ENCODE measurements around the gene MX2.
"Not testable (repeated sequence)": the region's sequence is repeated elsewhere in the genome, so short reads cannot be mapped to it uniquely, and the experiment has no call there.

Gene MX2

GRCh38 chr21:41422546-41423304 lies 60.9 kb downstream of the MX2 start:
- TF ChIP-seq JUND (IDR thresholded peaks at IDR 0.05; ENCODE audit: low read depth): no peak
- no peak for DNase-seq (ENCODE audit: low read depth in 1 of 2, low spot score in 1 of 2)
- in situ Hi-C loops (cut with HindIII; ENCODE audit: low pct_unique_long_range_greater_than_20kb, low sequenced_read_pairs): no loop called here

GRCh38 chr21:41423305-41423636 lies 61.4 kb downstream of the MX2 start:
- in situ Hi-C loops (cut with HindIII; ENCODE audit: low pct_unique_long_range_greater_than_20kb, low sequenced_read_pairs): not testable (repeated sequence)

GRCh38 chr21:41425588-41425953 lies 63.7 kb downstream of the MX2 start:
- in situ Hi-C loops (cut with HindIII; ENCODE audit: low pct_unique_long_range_greater_than_20kb, low sequenced_read_pairs): no loop called here
- no peak for DNase-seq (ENCODE audit: low read depth in 1 of 2, low spot score in 1 of 2)
- TF ChIP-seq JUND (IDR thresholded peaks at IDR 0.05; ENCODE audit: low read depth): no peak

More at GRCh38 chr21:41423305-41423636, 61.4 kb downstream of the MX2 start:
- not testable (repeated sequence) for DNase-seq (ENCODE audit: low read depth in 1 of 2, low spot score in 1 of 2)

- DNase-seq (ENCODE audit: low read depth in 1 of 2, low spot score in 1 of 2): peak; percentile 64 to 82
- TF ChIP-seq JUND (IDR thresholded peaks at IDR 0.05; ENCODE audit: low read depth): no peak
- in situ Hi-C loops (cut with HindIII; ENCODE audit: low pct_unique_long_range_greater_than_20kb, low sequenced_read_pairs): no loop called here
These were observed 64.3 kb downstream of the MX2 start, which contains the start of gene MX1 for GRCh38 chr21:41425954-41426675. Gene MX1, plus strand, starts transcription at chr21:41426239. Its CDS starts 5,832 bp downstream, at chr21:41432071.

- DNase-seq (ENCODE audit: low read depth in 1 of 2, low spot score in 1 of 2): no peak
- TF ChIP-seq JUND (IDR thresholded peaks at IDR 0.05; ENCODE audit: low read depth): no peak
These were observed 65.0 kb downstream of the MX2 start for GRCh38 chr21:41426676-41427404.

GRCh38 chr21:41427556-41427955 lies 65.7 kb downstream of the MX2 start:
- TF ChIP-seq JUND (IDR thresholded peaks at IDR 0.05; ENCODE audit: low read depth): no peak
- in situ Hi-C loops (cut with HindIII; ENCODE audit: low pct_unique_long_range_greater_than_20kb, low sequenced_read_pairs): no loop called here

More at GRCh38 chr21:41426676-41427404, 65.0 kb downstream of the MX2 start:
- in situ Hi-C loops (cut with HindIII; ENCODE audit: low pct_unique_long_range_greater_than_20kb, low sequenced_read_pairs): no loop called here

GRCh38 chr21:41428311-41428710 lies 66.5 kb downstream of the MX2 start:
- in situ Hi-C loops (cut with HindIII; ENCODE audit: low pct_unique_long_range_greater_than_20kb, low sequenced_read_pairs): no loop called here
- DNase-seq (ENCODE audit: low read depth in 1 of 2, low spot score in 1 of 2): no peak

More at GRCh38 chr21:41427556-41427955, 65.7 kb downstream of the MX2 start:
- no peak for DNase-seq (ENCODE audit: low read depth in 1 of 2, low spot score in 1 of 2)

GRCh38 chr21:41428847-41429246 lies 67.0 kb downstream of the MX2 start:
- in situ Hi-C loops (cut with HindIII; ENCODE audit: low pct_unique_long_range_greater_than_20kb, low sequenced_read_pairs): no loop called here
- no peak for DNase-seq (ENCODE audit: low read depth in 1 of 2, low spot score in 1 of 2)
- no peak for TF ChIP-seq JUND (IDR thresholded peaks at IDR 0.05; ENCODE audit: low read depth)

More at GRCh38 chr21:41428311-41428710, 66.5 kb downstream of the MX2 start:
- no peak for TF ChIP-seq JUND (IDR thresholded peaks at IDR 0.05; ENCODE audit: low read depth)

- no peak for DNase-seq (ENCODE audit: low read depth in 1 of 2, low spot score in 1 of 2)
- in situ Hi-C loops (cut with HindIII; ENCODE audit: low pct_unique_long_range_greater_than_20kb, low sequenced_read_pairs): no loop called here
- TF ChIP-seq JUND (IDR thresholded peaks at IDR 0.05; ENCODE audit: low read depth): no peak
These were observed 67.5 kb downstream of the MX2 start for GRCh38 chr21:41429305-41429704.

- TF ChIP-seq JUND (IDR thresholded peaks at IDR 0.05; ENCODE audit: low read depth): no peak
- DNase-seq (ENCODE audit: low read depth in 1 of 2, low spot score in 1 of 2): no peak
- in situ Hi-C loops (cut with HindIII; ENCODE audit: low pct_unique_long_range_greater_than_20kb, low sequenced_read_pairs): no loop called here
These were observed 68.2 kb downstream of the MX2 start for GRCh38 chr21:41429925-41430491.

- in situ Hi-C loops (cut with HindIII; ENCODE audit: low pct_unique_long_range_greater_than_20kb, low sequenced_read_pairs): no loop called here
- no peak for TF ChIP-seq JUND (IDR thresholded peaks at IDR 0.05; ENCODE audit: low read depth)
These were observed 70.1 kb downstream of the MX2 start for GRCh38 chr21:41431788-41432548.

More at GRCh38 chr21:41431788-41432548, 70.1 kb downstream of the MX2 start:
- no peak for DNase-seq (ENCODE audit: low read depth in 1 of 2, low spot score in 1 of 2)
